A549 treated with CpdA at 1 μM for 4 hours (cell line): Measurements from ENCODE around the gene LBR. TPM values are rescaled to one million over a fixed set of nuclear protein-coding genes. Genes with fewer than 3 reads are reported as not detected.

Experiments used
- total RNA-seq: library from RNA; stranded (reverse); fragments of 200-300 nt; extraction: Qiagen RNA extraction; gene quantifications from 5 replicates; pipeline ENCODE4 v1.2.3, GENCODE V29; 2022; ENCODE audit warnings: low read depth

The LBR gene
- total RNA-seq: 36.8 to 42.3 TPM (median 39.7 TPM) in 5 replicates

GRCh38 chr1:225427235-225428067 is at the start of gene LBR:
LBR (minus strand) TSS chr1:225428038; CDS start chr1:225424075, 3,963 bp downstream.

Other genes with a start within 250 kb of the LBR start
- gene ENAH, start 225.1 kb upstream of the LBR start, total RNA-seq: 69.7 to 97.9 TPM (median 78.1 TPM) in 5 replicates